ENCODE data around the gene SETBP1. TPM values are rescaled to one million over a fixed set of nuclear protein-coding genes. Genes with fewer than 3 reads are reported as not detected.

Gene SETBP1
- total and polyA plus RNA-seq, 9 of the 15 experiments (the other 6 are each of a cell fraction or from before 2014, with no cell fraction given): under 0.01 to 0.13 (median 0.04) TPM

DNA sequence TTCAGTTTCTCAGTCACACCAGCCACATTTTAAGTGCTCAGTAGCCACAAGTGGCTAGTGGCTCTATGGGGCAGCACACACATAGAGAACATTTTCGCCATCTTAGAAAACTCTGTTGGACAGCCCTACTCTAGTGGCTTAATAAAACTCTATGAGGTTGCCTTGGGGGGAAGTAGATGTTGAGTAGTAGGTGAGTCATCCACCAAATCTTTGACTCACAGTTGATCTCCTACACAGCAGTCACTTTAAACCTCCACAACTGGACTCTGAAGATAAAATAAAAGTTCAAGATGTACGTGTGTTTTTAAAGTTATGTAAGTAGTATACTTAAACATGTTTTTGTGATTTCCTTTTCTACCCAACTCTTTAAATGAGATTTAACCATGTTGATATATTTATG, 379.0 kb downstream of the SETBP1 start (continued):
- TF ChIP-seq, protein P1, sequence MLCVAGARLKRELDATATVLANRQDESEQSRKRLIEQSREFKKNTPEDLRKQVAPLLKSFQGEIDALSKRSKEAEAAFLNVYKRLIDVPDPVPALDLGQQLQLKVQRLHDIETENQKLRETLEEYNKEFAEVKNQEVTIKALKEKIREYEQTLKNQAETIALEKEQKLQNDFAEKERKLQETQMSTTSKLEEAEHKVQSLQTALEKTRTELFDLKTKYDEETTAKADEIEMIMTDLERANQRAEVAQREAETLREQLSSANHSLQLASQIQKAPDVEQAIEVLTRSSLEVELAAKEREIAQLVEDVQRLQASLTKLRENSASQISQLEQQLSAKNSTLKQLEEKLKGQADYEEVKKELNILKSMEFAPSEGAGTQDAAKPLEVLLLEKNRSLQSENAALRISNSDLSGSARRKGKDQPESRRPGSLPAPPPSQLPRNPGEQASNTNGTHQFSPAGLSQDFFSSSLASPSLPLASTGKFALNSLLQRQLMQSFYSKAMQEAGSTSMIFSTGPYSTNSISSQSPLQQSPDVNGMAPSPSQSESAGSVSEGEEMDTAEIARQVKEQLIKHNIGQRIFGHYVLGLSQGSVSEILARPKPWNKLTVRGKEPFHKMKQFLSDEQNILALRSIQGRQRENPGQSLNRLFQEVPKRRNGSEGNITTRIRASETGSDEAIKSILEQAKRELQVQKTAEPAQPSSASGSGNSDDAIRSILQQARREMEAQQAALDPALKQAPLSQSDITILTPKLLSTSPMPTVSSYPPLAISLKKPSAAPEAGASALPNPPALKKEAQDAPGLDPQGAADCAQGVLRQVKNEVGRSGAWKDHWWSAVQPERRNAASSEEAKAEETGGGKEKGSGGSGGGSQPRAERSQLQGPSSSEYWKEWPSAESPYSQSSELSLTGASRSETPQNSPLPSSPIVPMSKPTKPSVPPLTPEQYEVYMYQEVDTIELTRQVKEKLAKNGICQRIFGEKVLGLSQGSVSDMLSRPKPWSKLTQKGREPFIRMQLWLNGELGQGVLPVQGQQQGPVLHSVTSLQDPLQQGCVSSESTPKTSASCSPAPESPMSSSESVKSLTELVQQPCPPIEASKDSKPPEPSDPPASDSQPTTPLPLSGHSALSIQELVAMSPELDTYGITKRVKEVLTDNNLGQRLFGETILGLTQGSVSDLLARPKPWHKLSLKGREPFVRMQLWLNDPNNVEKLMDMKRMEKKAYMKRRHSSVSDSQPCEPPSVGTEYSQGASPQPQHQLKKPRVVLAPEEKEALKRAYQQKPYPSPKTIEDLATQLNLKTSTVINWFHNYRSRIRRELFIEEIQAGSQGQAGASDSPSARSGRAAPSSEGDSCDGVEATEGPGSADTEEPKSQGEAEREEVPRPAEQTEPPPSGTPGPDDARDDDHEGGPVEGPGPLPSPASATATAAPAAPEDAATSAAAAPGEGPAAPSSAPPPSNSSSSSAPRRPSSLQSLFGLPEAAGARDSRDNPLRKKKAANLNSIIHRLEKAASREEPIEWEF (CRISPR knock-in tag; IDR thresholded peaks at IDR 0.05): no peak
- TF ChIP-seq GABPB2 (CRISPR knock-in tag; conservative IDR thresholded peaks at IDR 0.05) (no peak), TEAD2 (tag; IDR thresholded peaks at IDR 0.05) (no peak), ZNF644 (tag; IDR thresholded peaks at IDR 0.05; ENCODE audit: low read depth) (no peak; the same call in 1 of the 2 replicates), PPARD (CRISPR knock-in tag; IDR thresholded peaks at IDR 0.05) (no peak), DDX20 (tag; IDR thresholded peaks at IDR 0.05; ENCODE audit: low read depth) (no peak), CREBBP (IDR thresholded peaks at IDR 0.05; ENCODE audit: low read depth, low read length) (no peak), SREBF2 (CRISPR knock-in tag; IDR thresholded peaks at IDR 0.05) (no peak), EHMT2 (IDR thresholded peaks at IDR 0.05) (peak; percentile 90), STAG1 (CRISPR knock-in tag; IDR thresholded peaks at IDR 0.05; ENCODE audit: borderline replicate concordance) (no peak), TOE1 (IDR thresholded peaks at IDR 0.05; ENCODE audit: borderline replicate concordance) (no peak), TOE1 (CRISPR knock-in tag; IDR thresholded peaks at IDR 0.05; ENCODE audit: borderline replicate concordance, low read depth) (no peak), SRSF7 (optimal IDR thresholded peaks at IDR 0.05; ENCODE audit: low read depth, low read length) (no peak)
- TF ChIP-seq, protein P2, sequence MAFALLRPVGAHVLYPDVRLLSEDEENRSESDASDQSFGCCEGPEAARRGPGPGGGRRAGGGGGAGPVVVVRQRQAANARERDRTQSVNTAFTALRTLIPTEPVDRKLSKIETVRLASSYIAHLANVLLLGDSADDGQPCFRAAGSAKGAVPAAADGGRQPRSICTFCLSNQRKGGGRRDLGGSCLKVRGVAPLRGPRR (CRISPR knock-in tag; IDR thresholded peaks at IDR 0.05): no peak
- TF ChIP-seq, protein P3, sequence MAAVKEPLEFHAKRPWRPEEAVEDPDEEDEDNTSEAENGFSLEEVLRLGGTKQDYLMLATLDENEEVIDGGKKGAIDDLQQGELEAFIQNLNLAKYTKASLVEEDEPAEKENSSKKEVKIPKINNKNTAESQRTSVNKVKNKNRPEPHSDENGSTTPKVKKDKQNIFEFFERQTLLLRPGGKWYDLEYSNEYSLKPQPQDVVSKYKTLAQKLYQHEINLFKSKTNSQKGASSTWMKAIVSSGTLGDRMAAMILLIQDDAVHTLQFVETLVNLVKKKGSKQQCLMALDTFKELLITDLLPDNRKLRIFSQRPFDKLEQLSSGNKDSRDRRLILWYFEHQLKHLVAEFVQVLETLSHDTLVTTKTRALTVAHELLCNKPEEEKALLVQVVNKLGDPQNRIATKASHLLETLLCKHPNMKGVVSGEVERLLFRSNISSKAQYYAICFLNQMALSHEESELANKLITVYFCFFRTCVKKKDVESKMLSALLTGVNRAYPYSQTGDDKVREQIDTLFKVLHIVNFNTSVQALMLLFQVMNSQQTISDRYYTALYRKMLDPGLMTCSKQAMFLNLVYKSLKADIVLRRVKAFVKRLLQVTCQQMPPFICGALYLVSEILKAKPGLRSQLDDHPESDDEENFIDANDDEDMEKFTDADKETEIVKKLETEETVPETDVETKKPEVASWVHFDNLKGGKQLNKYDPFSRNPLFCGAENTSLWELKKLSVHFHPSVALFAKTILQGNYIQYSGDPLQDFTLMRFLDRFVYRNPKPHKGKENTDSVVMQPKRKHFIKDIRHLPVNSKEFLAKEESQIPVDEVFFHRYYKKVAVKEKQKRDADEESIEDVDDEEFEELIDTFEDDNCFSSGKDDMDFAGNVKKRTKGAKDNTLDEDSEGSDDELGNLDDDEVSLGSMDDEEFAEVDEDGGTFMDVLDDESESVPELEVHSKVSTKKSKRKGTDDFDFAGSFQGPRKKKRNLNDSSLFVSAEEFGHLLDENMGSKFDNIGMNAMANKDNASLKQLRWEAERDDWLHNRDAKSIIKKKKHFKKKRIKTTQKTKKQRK (IDR thresholded peaks at IDR 0.05; ENCODE audit: borderline replicate concordance, low read depth, low read length): no peak
- TF ChIP-seq, protein P4, sequence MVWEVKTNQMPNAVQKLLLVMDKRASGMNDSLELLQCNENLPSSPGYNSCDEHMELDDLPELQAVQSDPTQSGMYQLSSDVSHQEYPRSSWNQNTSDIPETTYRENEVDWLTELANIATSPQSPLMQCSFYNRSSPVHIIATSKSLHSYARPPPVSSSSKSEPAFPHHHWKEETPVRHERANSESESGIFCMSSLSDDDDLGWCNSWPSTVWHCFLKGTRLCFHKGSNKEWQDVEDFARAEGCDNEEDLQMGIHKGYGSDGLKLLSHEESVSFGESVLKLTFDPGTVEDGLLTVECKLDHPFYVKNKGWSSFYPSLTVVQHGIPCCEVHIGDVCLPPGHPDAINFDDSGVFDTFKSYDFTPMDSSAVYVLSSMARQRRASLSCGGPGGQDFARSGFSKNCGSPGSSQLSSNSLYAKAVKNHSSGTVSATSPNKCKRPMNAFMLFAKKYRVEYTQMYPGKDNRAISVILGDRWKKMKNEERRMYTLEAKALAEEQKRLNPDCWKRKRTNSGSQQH (CRISPR knock-in tag; IDR thresholded peaks at IDR 0.05): no peak
- TF ChIP-seq, protein P5, sequence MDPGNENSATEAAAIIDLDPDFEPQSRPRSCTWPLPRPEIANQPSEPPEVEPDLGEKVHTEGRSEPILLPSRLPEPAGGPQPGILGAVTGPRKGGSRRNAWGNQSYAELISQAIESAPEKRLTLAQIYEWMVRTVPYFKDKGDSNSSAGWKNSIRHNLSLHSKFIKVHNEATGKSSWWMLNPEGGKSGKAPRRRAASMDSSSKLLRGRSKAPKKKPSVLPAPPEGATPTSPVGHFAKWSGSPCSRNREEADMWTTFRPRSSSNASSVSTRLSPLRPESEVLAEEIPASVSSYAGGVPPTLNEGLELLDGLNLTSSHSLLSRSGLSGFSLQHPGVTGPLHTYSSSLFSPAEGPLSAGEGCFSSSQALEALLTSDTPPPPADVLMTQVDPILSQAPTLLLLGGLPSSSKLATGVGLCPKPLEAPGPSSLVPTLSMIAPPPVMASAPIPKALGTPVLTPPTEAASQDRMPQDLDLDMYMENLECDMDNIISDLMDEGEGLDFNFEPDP (CRISPR knock-in tag; IDR thresholded peaks at IDR 0.05): no peak
